Suprapubic skin (tissue), 4 donors: Measurements from ENCODE around the gene KRT33B.

Experiments
- EP300 ChIP-seq: sonication (generic); formaldehyde crosslinking; IDR thresholded peaks from one replicate; pipeline ENCODE4 v1.6.1; 2017; ENCODE audit warnings: antibody characterized with exemption
- POLR2A ChIP-seq, 2 donors: fragments of 450-650 bp; IDR thresholded peaks; one replicate each; pipeline ENCODE4 v1.6.1; 2017; ENCODE audit warnings: antibody characterized with exemption in 2 of 2, mild to moderate bottlenecking in 2 of 2, moderate library complexity in 2 of 2
- POLR2AphosphoS5 ChIP-seq, 3 donors: sonication (generic); formaldehyde crosslinking; IDR thresholded peaks; one replicate each; pipeline ENCODE4 v1.6.1; 2017; ENCODE audit warnings: antibody characterized with exemption in 3 of 3
- TF ChIP-seq, protein P1 (sequence below), 2 donors: fragments of 200-600 bp in 1 of 2; fragments of 450-650 bp in 1 of 2; sonication (generic) in 1 of 2; IDR thresholded peaks; one replicate each; pipeline ENCODE4 v1.5.1; 2016 to 2019; ENCODE audit warnings: antibody characterized with exemption in 2 of 2, mild to moderate bottlenecking in 1 of 2, moderate library complexity in 1 of 2

- TF ChIP-seq, protein P1, sequence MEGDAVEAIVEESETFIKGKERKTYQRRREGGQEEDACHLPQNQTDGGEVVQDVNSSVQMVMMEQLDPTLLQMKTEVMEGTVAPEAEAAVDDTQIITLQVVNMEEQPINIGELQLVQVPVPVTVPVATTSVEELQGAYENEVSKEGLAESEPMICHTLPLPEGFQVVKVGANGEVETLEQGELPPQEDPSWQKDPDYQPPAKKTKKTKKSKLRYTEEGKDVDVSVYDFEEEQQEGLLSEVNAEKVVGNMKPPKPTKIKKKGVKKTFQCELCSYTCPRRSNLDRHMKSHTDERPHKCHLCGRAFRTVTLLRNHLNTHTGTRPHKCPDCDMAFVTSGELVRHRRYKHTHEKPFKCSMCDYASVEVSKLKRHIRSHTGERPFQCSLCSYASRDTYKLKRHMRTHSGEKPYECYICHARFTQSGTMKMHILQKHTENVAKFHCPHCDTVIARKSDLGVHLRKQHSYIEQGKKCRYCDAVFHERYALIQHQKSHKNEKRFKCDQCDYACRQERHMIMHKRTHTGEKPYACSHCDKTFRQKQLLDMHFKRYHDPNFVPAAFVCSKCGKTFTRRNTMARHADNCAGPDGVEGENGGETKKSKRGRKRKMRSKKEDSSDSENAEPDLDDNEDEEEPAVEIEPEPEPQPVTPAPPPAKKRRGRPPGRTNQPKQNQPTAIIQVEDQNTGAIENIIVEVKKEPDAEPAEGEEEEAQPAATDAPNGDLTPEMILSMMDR (IDR thresholded peaks at IDR 0.05), result no peak
- TF ChIP-seq POLR2AphosphoS5 (IDR thresholded peaks at IDR 0.05) (no peak), POLR2A (IDR thresholded peaks at IDR 0.05) (no peak), EP300 (no peak)
Measured at GRCh38 chr17:41318231-41318630, 51.4 kb downstream of the KRT33B start.
